ENCODE results near the gene C16orf54. TPM values are rescaled to one million over a fixed set of nuclear protein-coding genes. Genes with fewer than 3 reads are reported as not detected.
A peak's percentile ranks its signal among the peaks of the same experiment; 100 is the strongest.

Gene C16orf54
- total and polyA plus RNA-seq, 2 of the 4 experiments (the other 2 are of a cell fraction): not detected

DNA sequence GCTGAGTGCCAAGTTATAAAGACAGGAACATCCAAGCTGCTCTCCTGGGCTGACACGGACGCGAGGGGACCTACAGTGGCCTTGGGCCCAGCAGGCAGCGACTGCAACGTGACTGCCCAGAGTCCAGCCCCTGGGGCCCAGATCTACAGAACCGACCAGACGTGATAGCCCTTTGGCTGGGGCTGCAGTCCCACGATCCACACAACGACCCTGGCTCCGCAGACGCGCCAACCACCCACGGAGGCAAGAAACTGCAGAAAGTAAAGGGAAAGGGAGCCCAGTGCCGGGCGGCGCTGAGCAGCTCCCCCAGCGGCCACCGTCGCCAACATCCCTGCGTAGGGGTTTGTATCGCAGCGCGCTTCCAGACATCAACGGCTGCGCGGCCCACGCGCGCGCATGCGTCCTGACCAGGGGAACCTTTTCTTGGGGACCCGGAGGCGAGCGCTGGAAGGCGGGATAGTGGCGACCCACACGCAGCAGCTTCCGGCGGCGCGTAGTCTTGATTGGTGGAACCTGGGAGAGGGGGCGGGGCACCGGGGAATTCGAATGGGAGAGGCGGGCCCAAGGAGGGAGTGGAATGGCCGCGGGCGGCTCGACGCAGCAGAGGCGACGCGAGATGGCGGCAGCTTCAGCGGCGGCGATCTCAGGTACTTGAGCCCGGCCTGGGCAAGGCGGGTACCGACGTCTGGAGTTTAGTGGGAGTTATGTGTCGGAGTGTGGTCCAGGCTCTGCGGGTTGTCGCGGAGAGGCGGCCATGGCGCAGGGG, 44.6 kb upstream of the C16orf54 start, which contains the start of gene KIF22:
Gene KIF22, plus strand, starts transcription at position 569 of the 766 bp plus-strand sequence. Its CDS starts 9 bp downstream, at position 578.
- Histone ChIP-seq H3K4me1 (ENCODE audit: control insufficient read depth, insufficient read depth, low read length) (peaks cover 3% of the 10 kb centered on the region), H2BK120ac (ENCODE audit: low read depth, low read length) (peak within 1 kb of the TSS; percentile 78), H3K23ac (ENCODE audit: low read depth, low read length) (peak within 1 kb of the TSS; percentile 85), H3K4me3 (ENCODE audit: insufficient read depth, low read depth, low read length) (peak within 1 kb of the TSS; percentile 77), H3K9me1 (ENCODE audit: insufficient read depth, low read length) (peaks cover 10% of the 10 kb centered on the region), H2AK9ac (replicated peaks; ENCODE audit: low read depth, low read length, poor library complexity) (peak within 1 kb of the TSS; percentile 71), H3K14ac (replicated peaks; ENCODE audit: low read depth, low read length) (peak within 1 kb of the TSS; percentile 97), H4K20me1 (ENCODE audit: insufficient read depth, low read length) (no peaks in the 10 kb centered on the region), H2BK5ac (ENCODE audit: low read depth, low read length, poor library complexity, severe bottlenecking) (peak within 1 kb of the TSS; percentile 74), H3K18ac (ENCODE audit: low read depth, low read length) (peak within 1 kb of the TSS; percentile 20), H3K9me3 (ENCODE audit: control insufficient read depth, insufficient read depth, low read length) (no peaks in the 10 kb centered on the region), H2AK5ac (ENCODE audit: low read depth, low read length) (peak within 1 kb of the TSS; percentile 94), H3K27ac (ENCODE audit: insufficient read depth, low read length) (peak within 1 kb of the TSS; percentile 77), H3K4me2 (ENCODE audit: low read depth, low read length) (peak within 1 kb of the TSS; percentile 94), H3K36me3 (ENCODE audit: control insufficient read depth, insufficient read depth, low read length) (no peaks in the 10 kb centered on the region), H2BK20ac (ENCODE audit: low read depth, low read length) (peak within 1 kb of the TSS; percentile 57), H3K27me3 (ENCODE audit: control insufficient read depth, insufficient read depth, low read length) (no peaks in the 10 kb centered on the region), H3K4ac (ENCODE audit: low read depth, low read length) (peak within 1 kb of the TSS; percentile 95), H3K56ac (ENCODE audit: extremely low read depth, insufficient read depth, low read length) (peak within 1 kb of the TSS; percentile 79), H4K5ac (ENCODE audit: low read depth, low read length) (peak within 1 kb of the TSS; percentile 95), H3K79me1 (ENCODE audit: low read depth in 1 of 2, low read length in 2 of 2) (peaks cover 18 to 45% of the 10 kb centered on the region in 2 experiments; a peak in 3 of 4 replicates), H3K9ac (ENCODE audit: low read depth, low read length) (peak within 1 kb of the TSS; percentile 87), H4K8ac (ENCODE audit: low read depth in 2 of 2, low read length in 2 of 2) (peak within 1 kb of the TSS; percentile 99), H2AFZ (replicated peaks; ENCODE audit: low read length, poor library complexity) (peak within 1 kb of the TSS; percentile 98), H2BK15ac (ENCODE audit: low read depth, low read length) (peak within 1 kb of the TSS; percentile 87; the same call in 2 of the 3 replicates), H4K91ac (ENCODE audit: insufficient read depth, low read depth, low read length) (peak within 1 kb of the TSS; percentile 92)
- WGBS, 2 experiments (ENCODE audit: extremely low coverage in 2 of 2, insufficient read length in 1 of 2): 1% methylated on average over 18 of the region's 67 CpGs; no CpG with 5 or more reads in 1 of the 2 experiments
- ChIA-PET CTCF (interaction anchor here (0.8 to 1.7 kb wide), 5 partner anchors 14 to 58 kb away, joined by 3 to 4 read pairs (median 3); no protein-coding TSS in a partner anchor), POLR2A (ENCODE audit: unreplicated experiment) (no interaction called here)
- DNase-seq: peak; percentile 98
- peak; percentile 96 for ATAC-seq (ENCODE audit: low read depth)
- intact Hi-C loops (cut with micrococcal nuclease): loop anchor here (2.0 kb wide), 1 partner anchor 90 kb away; no protein-coding TSS in a partner anchor
- in situ Hi-C loops (cut with MboI; ENCODE audit: low sequenced_read_pairs): no loop called here
- no TSS peak for BruUV-seq (replicated peaks)
- dilution Hi-C loops (cut with HindIII; ENCODE audit: low sequenced_read_pairs, unreplicated experiment): no loop called here
- TF ChIP-seq POLR2A (IDR thresholded peaks at IDR 0.05; ENCODE audit: low read depth, low read length) (peak; percentile 52; the same call in 1 of the 2 replicates), NFE2L2 (IDR thresholded peaks at IDR 0.05; ENCODE audit: low read depth, low read length) (0 out of 2 replicates have a peak, but pooled peaks have one; percentile 2), CEBPB (IDR thresholded peaks at IDR 0.05; ENCODE audit: low read depth, low read length) (no peak), MAFK (IDR thresholded peaks at IDR 0.05; ENCODE audit: low read depth, low read length) (no peak), RFX5 (IDR thresholded peaks at IDR 0.05; ENCODE audit: low read depth, low read length) (peak; percentile 46; the same call in 1 of the 2 replicates), FOS (IDR thresholded peaks at IDR 0.05; ENCODE audit: low read depth, low read length) (0 out of 2 replicates have a peak, but pooled peaks have one; percentile 21), USF2 (IDR thresholded peaks at IDR 0.05; ENCODE audit: low read depth, low read length) (no peak), MAZ (IDR thresholded peaks at IDR 0.05; ENCODE audit: borderline replicate concordance, low read depth, low read length) (peak; percentile 76; the same call in 1 of the 2 replicates), CHD1 (IDR thresholded peaks at IDR 0.05; ENCODE audit: low read depth, low read length) (0 out of 2 replicates have a peak, but pooled peaks have one; percentile 65), SMC3 (IDR thresholded peaks at IDR 0.05; ENCODE audit: low read depth, low read length) (peak; percentile 38; the same call in 1 of the 2 replicates), ELK1 (IDR thresholded peaks at IDR 0.05; ENCODE audit: borderline replicate concordance, low read depth, low read length) (no peak), RAD21 (IDR thresholded peaks at IDR 0.05; ENCODE audit: low read length) (peak; percentile 62)
- TF ChIP-seq, protein P1, sequence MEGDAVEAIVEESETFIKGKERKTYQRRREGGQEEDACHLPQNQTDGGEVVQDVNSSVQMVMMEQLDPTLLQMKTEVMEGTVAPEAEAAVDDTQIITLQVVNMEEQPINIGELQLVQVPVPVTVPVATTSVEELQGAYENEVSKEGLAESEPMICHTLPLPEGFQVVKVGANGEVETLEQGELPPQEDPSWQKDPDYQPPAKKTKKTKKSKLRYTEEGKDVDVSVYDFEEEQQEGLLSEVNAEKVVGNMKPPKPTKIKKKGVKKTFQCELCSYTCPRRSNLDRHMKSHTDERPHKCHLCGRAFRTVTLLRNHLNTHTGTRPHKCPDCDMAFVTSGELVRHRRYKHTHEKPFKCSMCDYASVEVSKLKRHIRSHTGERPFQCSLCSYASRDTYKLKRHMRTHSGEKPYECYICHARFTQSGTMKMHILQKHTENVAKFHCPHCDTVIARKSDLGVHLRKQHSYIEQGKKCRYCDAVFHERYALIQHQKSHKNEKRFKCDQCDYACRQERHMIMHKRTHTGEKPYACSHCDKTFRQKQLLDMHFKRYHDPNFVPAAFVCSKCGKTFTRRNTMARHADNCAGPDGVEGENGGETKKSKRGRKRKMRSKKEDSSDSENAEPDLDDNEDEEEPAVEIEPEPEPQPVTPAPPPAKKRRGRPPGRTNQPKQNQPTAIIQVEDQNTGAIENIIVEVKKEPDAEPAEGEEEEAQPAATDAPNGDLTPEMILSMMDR (conservative IDR thresholded peaks at IDR 0.05; ENCODE audit: low read depth, low read length): peak; percentile 80

Measured in IMR-90 (cell line).